K562 (cell line): Measurements from ENCODE around the gene IFNAR2. TPM values are rescaled to one million over a fixed set of nuclear protein-coding genes. Genes with fewer than 3 reads are reported as not detected.
A peak's percentile ranks its signal among the peaks of the same experiment; 100 is the strongest.

Experiments used
- ARID2 ChIP-seq: fragments of 450-650 bp; IDR thresholded peaks from 2 replicates; pipeline ENCODE4 v1.6.1; 2017; ENCODE audit warnings: antibody characterized with exemption, mild to moderate bottlenecking
- BDP1 ChIP-seq: IDR thresholded peaks from 3 replicates; pipeline ENCODE4 v1.6.1; 2011; ENCODE audit not compliant: insufficient read length, insufficient read depth
- CCNT2 ChIP-seq: IDR thresholded peaks from 2 replicates; pipeline ENCODE4 v1.6.1; 2011; ENCODE audit warnings: borderline replicate concordance, low read depth, mild to moderate bottlenecking, moderate library complexity, mixed read lengths, low read length; ENCODE audit not compliant: insufficient read length; ENCODE audit errors: extremely low read depth
- HDGF ChIP-seq: fragments of 450-650 bp; IDR thresholded peaks from 2 replicates; pipeline ENCODE4 v1.6.1; 2016
- MAFG ChIP-seq: fragments of 450-650 bp; conservative IDR thresholded peaks from 2 replicates; pipeline ENCODE4 v1.6.1; 2016; ENCODE audit warnings: missing genetic modification characterization, missing compliant biosample characterization
- OTX1 ChIP-seq: fragments of 450-650 bp; formaldehyde crosslinking; IDR thresholded peaks from 2 replicates; pipeline ENCODE4 v1.4.0; 2022; ENCODE audit warnings: mild to moderate bottlenecking
- PHTF2 ChIP-seq: fragments of 250-450 bp; sonication (Bioruptor Pico); IDR thresholded peaks from 2 replicates; pipeline ENCODE4 v1.5.0; 2021; ENCODE audit warnings: mild to moderate bottlenecking
- PML ChIP-seq: IDR thresholded peaks from 2 replicates; pipeline ENCODE4 v1.6.1; 2012; ENCODE audit warnings: low read length, inconsistent platforms
- POLR2AphosphoS5 ChIP-seq: IDR thresholded peaks from 2 replicates; pipeline ENCODE4 v1.6.1; 2011; ENCODE audit warnings: mild to moderate bottlenecking, low read depth, low read length, moderate library complexity; ENCODE audit not compliant: control insufficient read depth, insufficient read depth
- PRMT5 ChIP-seq: sonication (generic); formaldehyde crosslinking; IDR thresholded peaks from 2 replicates; pipeline ENCODE4 v1.5.0; 2020; ENCODE audit warnings: missing genetic modification reagents
- SMC3 ChIP-seq: conservative IDR thresholded peaks from 2 replicates; pipeline ENCODE4 v1.6.1; 2011; ENCODE audit warnings: low read depth, low read length, improper control_type of control experiment; ENCODE audit not compliant: insufficient read depth
- ZKSCAN1 ChIP-seq: fragments of 150-350 bp; IDR thresholded peaks from 2 replicates; pipeline ENCODE4 v1.6.1; 2016; ENCODE audit warnings: low read depth, low read length
- ZNF184 ChIP-seq: sonication (generic); formaldehyde crosslinking; IDR thresholded peaks from 2 replicates; pipeline ENCODE4 v1.5.0; 2020; ENCODE audit warnings: missing genetic modification reagents
- ZNF431 ChIP-seq: sonication (generic); formaldehyde crosslinking; IDR thresholded peaks from 2 replicates; pipeline ENCODE4 v1.8.0; 2022; ENCODE audit warnings: mild to moderate bottlenecking, missing genetic modification reagents
- polyA plus RNA-seq, 8 experiments: library from polyadenylated mRNA; depleted of rRNA in 4 of 8; stranded (reverse) in 5 of 8; unstranded in 3 of 8; fragments of >200 nt; fragmentation: Nextera tagmentation in 2 of 8; fragmentation: Illumina TruSeq in 1 of 8; extraction: Ambion mirVana in 2 of 8; extraction: Trizol in 1 of 8; gene quantifications; 2 replicates each; pipeline versions ENCODE4 v1.2.1 to v1.2.3, GENCODE V29; 2011 to 2014; ENCODE audit warnings: inconsistent platforms in 1 of 8, missing spikeins in 1 of 8
- total RNA-seq, 7 experiments: library from RNA; depleted of rRNA in 6 of 7; stranded (reverse); fragments of >200 nt in 6 of 7; fragmentation: Illumina TruSeq in 2 of 7; extraction: Trizol in 2 of 7; gene quantifications; 2 replicates each; pipeline versions ENCODE4 v1.2.1 to v1.2.3, GENCODE V29; 2011 to 2021; ENCODE audit warnings: low replicate concordance in 1 of 7
- TF ChIP-seq, protein P1 (sequence below): sonication (generic); formaldehyde crosslinking; IDR thresholded peaks from 2 replicates; pipeline ENCODE4 v1.8.0; 2023; ENCODE audit warnings: mild to moderate bottlenecking, missing genetic modification reagents
- TF ChIP-seq, protein P2 (sequence below), 2 experiments: fragments of 450-650 bp in 1 of 2; sonication (generic) in 1 of 2; formaldehyde crosslinking in 1 of 2; IDR thresholded peaks; 2 replicates each; pipeline versions ENCODE4 v1.7.1 to v1.9.0; 2016 to 2022; ENCODE audit warnings: inconsistent platforms in 1 of 2, mild to moderate bottlenecking in 1 of 2, missing genetic modification reagents in 1 of 2
- TF ChIP-seq, protein P3 (sequence below): sonication (generic); formaldehyde crosslinking; IDR thresholded peaks from 2 replicates; pipeline ENCODE4 v1.8.1; 2022; ENCODE audit warnings: missing genetic modification reagents

The IFNAR2 gene
- total and polyA plus RNA-seq, 9 of the 15 experiments (the other 6 are each of a cell fraction or from before 2014, with no cell fraction given), result 1.7 to 48.3 (median 8.4) TPM

DNA sequence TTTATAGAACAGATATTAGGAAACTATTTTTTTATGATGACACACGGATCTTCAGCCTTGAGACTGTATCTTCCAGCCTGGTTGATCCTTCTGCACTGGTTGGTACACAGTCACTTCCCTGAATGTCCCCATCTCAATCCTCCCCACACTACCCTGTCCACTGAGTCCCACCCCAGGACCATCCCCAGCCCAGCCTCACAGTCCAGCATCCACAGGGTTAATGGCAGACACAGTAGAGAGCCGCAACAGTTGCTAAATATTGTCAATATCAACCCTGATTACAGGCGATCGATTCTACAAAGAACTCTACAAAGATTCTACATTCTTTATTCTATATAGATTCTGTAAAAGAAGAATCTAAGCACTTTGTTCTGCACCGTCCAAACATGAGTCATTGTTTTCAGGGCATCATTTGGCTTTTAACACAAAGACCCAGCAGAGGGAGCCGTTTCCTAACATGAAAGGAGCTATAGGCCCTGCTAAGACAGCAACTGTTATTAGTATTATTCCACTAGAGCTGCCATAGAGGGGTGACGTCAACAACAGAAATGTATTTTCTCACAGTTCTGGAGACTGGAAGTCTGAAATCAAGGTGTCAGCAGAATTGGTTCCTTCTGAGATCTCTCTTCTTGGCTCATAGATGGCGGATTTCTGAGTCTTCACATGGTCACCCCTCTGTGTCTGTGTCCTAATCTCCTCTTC, 30.1 kb upstream of the IFNAR2 start (continued):
- TF ChIP-seq POLR2AphosphoS5 (no peak), ZNF184 (CRISPR knock-in tag) (no peak), SMC3 (peak; percentile 97), BDP1 (no peak), PHTF2 (CRISPR knock-in tag) (no peak), ARID2 (peak; percentile 91), CCNT2 (no peak), ZNF431 (no peak), PRMT5 (CRISPR knock-in tag) (no peak), OTX1 (CRISPR knock-in tag) (no peak), ZKSCAN1 (no peak), PML (no peak), HDGF (no peak), MAFG (peak; percentile 94)
- TF ChIP-seq, protein P1, sequence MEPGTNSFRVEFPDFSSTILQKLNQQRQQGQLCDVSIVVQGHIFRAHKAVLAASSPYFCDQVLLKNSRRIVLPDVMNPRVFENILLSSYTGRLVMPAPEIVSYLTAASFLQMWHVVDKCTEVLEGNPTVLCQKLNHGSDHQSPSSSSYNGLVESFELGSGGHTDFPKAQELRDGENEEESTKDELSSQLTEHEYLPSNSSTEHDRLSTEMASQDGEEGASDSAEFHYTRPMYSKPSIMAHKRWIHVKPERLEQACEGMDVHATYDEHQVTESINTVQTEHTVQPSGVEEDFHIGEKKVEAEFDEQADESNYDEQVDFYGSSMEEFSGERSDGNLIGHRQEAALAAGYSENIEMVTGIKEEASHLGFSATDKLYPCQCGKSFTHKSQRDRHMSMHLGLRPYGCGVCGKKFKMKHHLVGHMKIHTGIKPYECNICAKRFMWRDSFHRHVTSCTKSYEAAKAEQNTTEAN (CRISPR knock-in tag), result no peak
- TF ChIP-seq, protein P2, sequence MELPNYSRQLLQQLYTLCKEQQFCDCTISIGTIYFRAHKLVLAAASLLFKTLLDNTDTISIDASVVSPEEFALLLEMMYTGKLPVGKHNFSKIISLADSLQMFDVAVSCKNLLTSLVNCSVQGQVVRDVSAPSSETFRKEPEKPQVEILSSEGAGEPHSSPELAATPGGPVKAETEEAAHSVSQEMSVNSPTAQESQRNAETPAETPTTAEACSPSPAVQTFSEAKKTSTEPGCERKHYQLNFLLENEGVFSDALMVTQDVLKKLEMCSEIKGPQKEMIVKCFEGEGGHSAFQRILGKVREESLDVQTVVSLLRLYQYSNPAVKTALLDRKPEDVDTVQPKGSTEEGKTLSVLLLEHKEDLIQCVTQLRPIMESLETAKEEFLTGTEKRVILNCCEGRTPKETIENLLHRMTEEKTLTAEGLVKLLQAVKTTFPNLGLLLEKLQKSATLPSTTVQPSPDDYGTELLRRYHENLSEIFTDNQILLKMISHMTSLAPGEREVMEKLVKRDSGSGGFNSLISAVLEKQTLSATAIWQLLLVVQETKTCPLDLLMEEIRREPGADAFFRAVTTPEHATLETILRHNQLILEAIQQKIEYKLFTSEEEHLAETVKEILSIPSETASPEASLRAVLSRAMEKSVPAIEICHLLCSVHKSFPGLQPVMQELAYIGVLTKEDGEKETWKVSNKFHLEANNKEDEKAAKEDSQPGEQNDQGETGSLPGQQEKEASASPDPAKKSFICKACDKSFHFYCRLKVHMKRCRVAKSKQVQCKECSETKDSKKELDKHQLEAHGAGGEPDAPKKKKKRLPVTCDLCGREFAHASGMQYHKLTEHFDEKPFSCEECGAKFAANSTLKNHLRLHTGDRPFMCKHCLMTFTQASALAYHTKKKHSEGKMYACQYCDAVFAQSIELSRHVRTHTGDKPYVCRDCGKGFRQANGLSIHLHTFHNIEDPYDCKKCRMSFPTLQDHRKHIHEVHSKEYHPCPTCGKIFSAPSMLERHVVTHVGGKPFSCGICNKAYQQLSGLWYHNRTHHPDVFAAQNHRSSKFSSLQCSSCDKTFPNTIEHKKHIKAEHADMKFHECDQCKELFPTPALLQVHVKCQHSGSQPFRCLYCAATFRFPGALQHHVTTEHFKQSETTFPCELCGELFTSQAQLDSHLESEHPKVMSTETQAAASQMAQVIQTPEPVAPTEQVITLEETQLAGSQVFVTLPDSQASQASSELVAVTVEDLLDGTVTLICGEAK (IDR thresholded peaks at IDR 0.05), result no peak
- TF ChIP-seq, protein P2 (CRISPR knock-in tag; IDR thresholded peaks at IDR 0.05), result no peak
- TF ChIP-seq, protein P3, sequence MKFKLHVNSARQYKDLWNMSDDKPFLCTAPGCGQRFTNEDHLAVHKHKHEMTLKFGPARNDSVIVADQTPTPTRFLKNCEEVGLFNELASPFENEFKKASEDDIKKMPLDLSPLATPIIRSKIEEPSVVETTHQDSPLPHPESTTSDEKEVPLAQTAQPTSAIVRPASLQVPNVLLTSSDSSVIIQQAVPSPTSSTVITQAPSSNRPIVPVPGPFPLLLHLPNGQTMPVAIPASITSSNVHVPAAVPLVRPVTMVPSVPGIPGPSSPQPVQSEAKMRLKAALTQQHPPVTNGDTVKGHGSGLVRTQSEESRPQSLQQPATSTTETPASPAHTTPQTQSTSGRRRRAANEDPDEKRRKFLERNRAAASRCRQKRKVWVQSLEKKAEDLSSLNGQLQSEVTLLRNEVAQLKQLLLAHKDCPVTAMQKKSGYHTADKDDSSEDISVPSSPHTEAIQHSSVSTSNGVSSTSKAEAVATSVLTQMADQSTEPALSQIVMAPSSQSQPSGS (CRISPR knock-in tag), result no peak
